ENCODE data around the gene TANGO2.

GRCh38 chr22:20036535-20037392, 15.9 kb downstream of the TANGO2 start:
- TF ChIP-seq CTCF (IDR thresholded peaks at IDR 0.05) (no peak), POLR2A (IDR thresholded peaks at IDR 0.05) (no peak)

All from body of pancreas (tissue), 4 donors.